Esophagus muscularis mucosa (tissue), 4 donors: Measurements from ENCODE around the gene KMT5B. TPM values are rescaled to one million over a fixed set of nuclear protein-coding genes. Genes with fewer than 3 reads are reported as not detected.

ENCODE experiments used
- DNase-seq: peaks from one replicate; pipeline ENCODE4 v3.0.0-alpha.2; 2017; ENCODE audit errors: extremely low spot score
- H3K27ac ChIP-seq, 4 donors: fragments of 200-600 bp; sonication (generic); replicated peaks in 1 of 4; 1 replicate in 3 of 4; 2 replicates in 1 of 4; pipeline ENCODE4 v1.5.1; 2016 to 2019; ENCODE audit warnings: mild to moderate bottlenecking in 1 of 4
- H3K27me3 ChIP-seq, 4 donors: fragments of 200-600 bp; sonication (generic); one replicate each; pipeline versions ENCODE4 v1.5.1 to v1.6.0; 2016 to 2019
- H3K36me3 ChIP-seq, 4 donors: fragments of 200-600 bp; sonication (generic); one replicate each; pipeline ENCODE4 v1.5.1; 2016 to 2019
- H3K4me1 ChIP-seq, 4 donors: fragments of 200-600 bp; sonication (generic); one replicate each; pipeline ENCODE4 v1.5.1; 2016 to 2019
- H3K4me3 ChIP-seq, 4 donors: fragments of 200-600 bp; sonication (generic); 1 replicate in 2 of 4; 2 replicates in 2 of 4; pipeline ENCODE4 v1.5.1; 2016 to 2019; ENCODE audit warnings: mild to moderate bottlenecking in 4 of 4, moderate library complexity in 1 of 4
- H3K9me3 ChIP-seq, 4 donors: fragments of 200-600 bp; sonication (generic); 1 replicate in 3 of 4; 2 replicates in 1 of 4; pipeline ENCODE4 v1.5.1; 2016 to 2019
- CTCF ChIP-seq, 3 experiments: fragments of 200-600 bp in 2 of 3; fragments of 450-650 bp in 1 of 3; sonication (generic) in 2 of 3; IDR thresholded peaks; one replicate each; pipeline ENCODE4 v1.5.1; 2017 to 2019; ENCODE audit warnings: antibody characterized with exemption in 3 of 3, mild to moderate bottlenecking in 2 of 3, moderate library complexity in 1 of 3
- EP300 ChIP-seq: sonication (generic); formaldehyde crosslinking; IDR thresholded peaks from one replicate; pipeline ENCODE4 v1.6.1; 2017; ENCODE audit warnings: antibody characterized with exemption
- POLR2A ChIP-seq: fragments of 450-650 bp; IDR thresholded peaks from one replicate; pipeline ENCODE4 v1.6.1; 2017; ENCODE audit warnings: antibody characterized with exemption, moderate library complexity, mild to moderate bottlenecking, low read depth
- POLR2AphosphoS5 ChIP-seq, 2 donors: sonication (generic); formaldehyde crosslinking; IDR thresholded peaks; one replicate each; pipeline ENCODE4 v1.6.1; 2017; ENCODE audit warnings: antibody characterized with exemption in 2 of 2
- WGBS: methylation state at CpG from one replicate; pipeline ENCODE4 v1.1.5; 2018; 5-methylcytosine and 5-hydroxymethylcytosine counted together
- intact Hi-C: fragments of 100-400 bp; cut with DNase I; formaldehyde crosslinking; loops from one replicate; pipeline ENCODE4 v1.15.1; 2023
- total RNA-seq, 4 donors: library from RNA; depleted of rRNA; stranded (reverse); fragments of >200 nt; gene quantifications; one replicate each; pipeline versions ENCODE4 v1.1.0 to v1.2.1, GENCODE V29; 2016

Gene KMT5B
- total RNA-seq, 4 donors from 2014 or later, result 28.7 to 49.4 (median 43.3) TPM

GRCh38 chr11:68142441-68143309, 70.4 kb downstream of the KMT5B start:
- DNase-seq, result no peak
- Histone ChIP-seq H3K27ac (no peak overlapping the region), H3K4me1 (peaks cover 21 to 27% (median 24%) of the 10 kb centered on the region in 4 donors), H3K36me3 (no peaks in the 10 kb centered on the region), H3K9me3 (no peaks in the 10 kb centered on the region), H3K27me3 (no peaks in the 10 kb centered on the region), H3K4me3 (no peak overlapping the region)
- TF ChIP-seq POLR2AphosphoS5 (IDR thresholded peaks at IDR 0.05), result no peak
- no peak for TF ChIP-seq POLR2A
- TF ChIP-seq EP300, result no peak
- no peak for TF ChIP-seq CTCF (IDR thresholded peaks at IDR 0.05)
- intact Hi-C loops, result no loop called here
- 77% methylated on average over 5 of the region's 16 CpGs for WGBS

- 80% methylated on average over 13 of the region's 13 CpGs for WGBS
- Histone ChIP-seq H3K4me3 (no peak overlapping the region), H3K9me3 (no peaks in the 10 kb centered on the region), H3K27ac (no peak overlapping the region), H3K4me1 (peaks cover 18 to 24% (median 21%) of the 10 kb centered on the region in 4 donors), H3K27me3 (no peaks in the 10 kb centered on the region), H3K36me3 (no peaks in the 10 kb centered on the region)
- TF ChIP-seq POLR2A (no peak), EP300 (no peak), POLR2AphosphoS5 (IDR thresholded peaks at IDR 0.05) (no peak), CTCF (IDR thresholded peaks at IDR 0.05) (no peak)
- no peak for DNase-seq
- intact Hi-C loops, result no loop called here
These were observed 71.1 kb downstream of the KMT5B start for GRCh38 chr11:68142028-68142412.

DNA sequence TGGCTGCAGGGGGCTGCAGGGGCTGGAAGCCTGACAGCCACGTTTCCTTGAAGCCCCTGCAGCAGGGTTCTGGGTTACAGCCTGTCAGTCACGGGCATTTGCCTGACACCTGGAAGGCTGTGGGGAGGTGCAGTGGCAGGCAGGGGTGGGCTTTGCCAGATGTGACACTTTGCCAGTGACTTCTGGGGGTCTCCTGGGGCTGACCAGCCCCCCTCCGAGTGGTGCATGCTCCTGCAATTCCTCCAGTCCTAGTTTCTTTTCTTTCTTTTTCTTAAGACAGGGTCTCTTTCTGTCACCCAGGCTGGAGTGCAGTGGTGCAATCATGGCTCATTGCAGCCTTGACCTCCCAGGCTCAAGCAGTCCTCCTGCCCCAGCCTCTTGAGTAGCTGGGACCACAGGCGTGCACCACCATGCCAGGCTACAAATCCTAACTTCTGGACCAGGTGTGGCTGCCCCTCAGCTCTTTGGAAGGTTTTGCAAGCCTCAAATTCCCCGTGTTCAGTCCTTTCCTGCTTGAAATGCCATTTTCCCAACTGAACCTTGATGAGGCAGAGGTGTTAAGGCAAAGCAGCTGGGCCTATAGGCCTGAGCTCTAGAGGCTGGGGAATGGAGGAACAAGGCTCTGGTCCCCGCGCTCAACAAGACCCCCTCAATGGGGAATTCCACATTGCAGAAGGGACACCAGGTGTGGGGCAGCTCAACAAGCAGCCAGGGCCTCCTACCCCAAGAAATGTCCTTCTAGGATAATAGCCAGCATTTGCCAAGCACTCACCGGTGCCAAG, 71.7 kb downstream of the KMT5B start:
- WGBS, result 89% methylated on average over 6 of the region's 8 CpGs
- no peaks in the 10 kb centered on the region for H3K36me3 ChIP-seq
- intact Hi-C loops, result no loop called here
- peaks cover 12 to 19% (median 15%) of the 10 kb centered on the region in 4 donors for H3K4me1 ChIP-seq
- H3K4me3 ChIP-seq, result no peak overlapping the region
- TF ChIP-seq EP300 (no peak), POLR2A (no peak), CTCF (IDR thresholded peaks at IDR 0.05) (no peak), POLR2AphosphoS5 (IDR thresholded peaks at IDR 0.05) (no peak)
- no peaks in the 10 kb centered on the region for H3K9me3 ChIP-seq
- DNase-seq, result no peak
- H3K27ac ChIP-seq, result no peak overlapping the region
- H3K27me3 ChIP-seq, result no peaks in the 10 kb centered on the region

GRCh38 chr11:68140496-68141245, 72.4 kb downstream of the KMT5B start:
- Histone ChIP-seq H3K27me3 (no peaks in the 10 kb centered on the region), H3K4me1 (peaks cover 5 to 11% (median 8%) of the 10 kb centered on the region in 4 donors), H3K36me3 (no peaks in the 10 kb centered on the region), H3K4me3 (no peak overlapping the region), H3K9me3 (no peaks in the 10 kb centered on the region), H3K27ac (no peak overlapping the region)
- TF ChIP-seq EP300 (no peak), POLR2AphosphoS5 (IDR thresholded peaks at IDR 0.05) (no peak), POLR2A (no peak), CTCF (IDR thresholded peaks at IDR 0.05) (no peak)
- DNase-seq, result no peak
- intact Hi-C loops, result no loop called here
- WGBS, result 76% methylated on average over 7 of the region's 9 CpGs
